HG03378 (cell line): ENCODE results near the gene LRMDA.

Experiments used
- ATAC-seq: cut with Tn5 transposase; IDR thresholded peaks from one replicate; pipeline ENCODE4 v1.9.1; 2021; ENCODE audit warnings: mild to moderate bottlenecking, moderate library complexity; ENCODE audit not compliant: unreplicated experiment

Gene LRMDA

GRCh38 chr10:75401569-75402485 lies 29.6 kb upstream of the LRMDA start, which contains the start of gene ZNF503:
TSS of gene ZNF503 (minus strand) at chr10:75401764. CDS start at chr10:75401419, 345 bp downstream.
- ATAC-seq, result peak; percentile 46

DNA sequence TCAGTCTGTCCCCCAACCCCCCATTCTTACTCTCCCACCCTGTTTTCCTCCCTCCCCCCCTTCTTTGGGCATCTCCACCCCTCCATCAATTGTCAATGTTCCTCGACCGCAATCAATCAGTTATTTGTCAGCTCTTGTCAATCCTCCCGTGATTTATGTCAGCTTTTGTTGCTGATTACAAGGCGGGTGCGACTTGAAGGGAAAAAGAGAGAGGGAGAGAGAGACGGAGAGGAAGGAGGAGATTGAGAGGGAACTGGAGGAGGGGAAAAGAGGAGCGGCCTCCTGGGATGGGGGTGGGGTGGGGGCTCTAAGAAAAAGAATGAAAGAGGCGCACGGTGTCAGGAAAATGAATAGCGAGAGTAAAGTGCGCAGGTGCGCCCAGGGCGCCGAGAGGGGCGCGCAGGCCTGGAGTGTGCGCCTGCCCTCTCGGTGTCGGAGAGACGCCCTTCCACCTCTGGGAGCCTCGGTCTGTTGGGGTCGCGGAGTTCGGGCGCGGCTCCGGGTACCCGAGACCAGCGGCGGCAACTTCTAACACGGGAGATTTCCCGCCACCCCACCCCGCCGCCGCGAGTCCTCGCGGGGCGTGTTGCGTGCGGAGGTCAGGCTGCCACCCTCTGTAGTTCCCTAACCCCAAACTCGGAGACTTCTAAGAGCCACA lies 28.8 kb upstream of the LRMDA start:
- ATAC-seq, result no peak

GRCh38 chr10:75403144-75403938 lies 28.1 kb upstream of the LRMDA start:
- no peak for ATAC-seq

DNA sequence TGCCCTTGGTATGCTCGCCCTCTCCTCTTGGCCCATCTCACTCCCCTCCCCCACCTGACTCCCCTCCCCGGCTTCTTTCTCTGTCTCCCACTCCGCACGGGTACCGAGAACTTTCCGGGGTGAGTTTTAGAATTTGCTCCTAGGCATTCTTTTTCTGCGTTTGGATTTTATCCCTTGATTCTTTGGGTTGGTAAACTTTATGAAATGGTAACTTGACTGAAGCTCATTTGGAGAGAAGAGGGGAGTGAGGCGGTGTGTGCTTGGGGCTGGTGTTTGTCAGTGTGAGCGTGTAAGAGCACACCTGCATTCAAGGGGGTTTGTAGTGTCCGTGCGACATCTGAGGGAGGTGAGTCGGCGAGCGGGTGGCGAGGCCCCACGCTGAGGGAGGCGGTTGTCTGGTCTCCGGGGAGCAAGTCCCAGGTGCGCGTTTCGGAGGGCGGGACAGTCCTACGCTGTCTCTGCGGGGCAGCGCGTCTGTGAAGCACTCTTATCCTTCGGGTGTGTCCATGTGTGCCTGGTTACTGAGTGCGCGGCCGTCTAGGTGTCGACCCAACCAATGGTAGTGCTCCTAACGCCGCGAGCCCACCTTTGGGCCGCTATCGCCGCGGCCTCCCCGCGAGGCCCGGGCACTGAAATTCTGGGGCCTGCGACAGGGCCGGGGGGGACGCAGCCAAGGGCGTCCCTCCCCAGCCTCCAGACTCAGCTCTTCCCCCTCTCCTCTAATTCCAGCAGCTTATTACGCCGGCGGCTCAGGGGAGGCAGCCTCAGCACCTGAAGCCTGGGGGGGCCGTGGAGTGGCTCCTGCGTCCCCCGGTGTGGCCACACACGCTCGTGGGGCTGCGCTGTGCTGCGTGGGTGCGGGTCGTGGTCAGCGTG lies 27.2 kb upstream of the LRMDA start:
- ATAC-seq, result no peak

DNA sequence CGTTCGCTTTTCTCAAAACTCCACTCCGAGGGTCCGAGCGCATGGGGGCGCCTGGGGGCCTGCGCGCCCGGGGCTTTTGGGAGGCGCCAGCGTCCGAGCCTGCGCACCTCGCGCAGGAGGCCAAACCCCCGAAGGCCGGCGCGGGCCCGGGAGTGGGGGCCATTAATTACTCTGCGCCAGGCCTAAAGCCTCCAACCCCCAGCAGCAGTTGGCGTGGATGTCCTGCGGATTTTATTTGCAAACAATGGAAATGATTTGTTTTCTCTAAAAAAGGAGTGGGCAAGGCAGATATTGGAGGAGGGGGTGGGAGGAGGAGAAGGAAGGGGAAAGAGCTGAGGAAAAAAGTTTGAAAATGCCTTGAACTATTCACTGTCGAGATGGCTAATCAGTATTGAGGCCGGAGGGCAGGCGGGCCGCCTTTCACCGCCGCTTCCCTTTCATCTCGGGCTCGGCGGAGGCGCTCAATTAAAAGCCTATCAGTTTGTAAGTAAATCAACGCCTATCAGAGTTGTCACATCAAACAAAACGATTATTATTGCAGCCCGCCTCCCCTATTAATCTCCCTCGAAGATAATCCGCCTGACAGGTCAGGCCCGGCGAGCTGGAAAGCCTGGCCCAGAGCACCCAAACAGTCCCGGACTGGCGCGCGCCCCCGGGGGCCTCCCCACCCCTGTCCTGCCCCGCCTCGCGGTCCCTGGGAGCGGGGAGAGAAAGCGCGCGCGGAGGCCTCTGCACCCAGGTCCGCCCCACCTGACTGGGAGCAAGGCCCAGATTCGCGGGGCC lies 26.4 kb upstream of the LRMDA start:
- ATAC-seq, result no peak

GRCh38 chr10:75405598-75406461 lies 25.6 kb upstream of the LRMDA start:
- ATAC-seq, result no peak

DNA sequence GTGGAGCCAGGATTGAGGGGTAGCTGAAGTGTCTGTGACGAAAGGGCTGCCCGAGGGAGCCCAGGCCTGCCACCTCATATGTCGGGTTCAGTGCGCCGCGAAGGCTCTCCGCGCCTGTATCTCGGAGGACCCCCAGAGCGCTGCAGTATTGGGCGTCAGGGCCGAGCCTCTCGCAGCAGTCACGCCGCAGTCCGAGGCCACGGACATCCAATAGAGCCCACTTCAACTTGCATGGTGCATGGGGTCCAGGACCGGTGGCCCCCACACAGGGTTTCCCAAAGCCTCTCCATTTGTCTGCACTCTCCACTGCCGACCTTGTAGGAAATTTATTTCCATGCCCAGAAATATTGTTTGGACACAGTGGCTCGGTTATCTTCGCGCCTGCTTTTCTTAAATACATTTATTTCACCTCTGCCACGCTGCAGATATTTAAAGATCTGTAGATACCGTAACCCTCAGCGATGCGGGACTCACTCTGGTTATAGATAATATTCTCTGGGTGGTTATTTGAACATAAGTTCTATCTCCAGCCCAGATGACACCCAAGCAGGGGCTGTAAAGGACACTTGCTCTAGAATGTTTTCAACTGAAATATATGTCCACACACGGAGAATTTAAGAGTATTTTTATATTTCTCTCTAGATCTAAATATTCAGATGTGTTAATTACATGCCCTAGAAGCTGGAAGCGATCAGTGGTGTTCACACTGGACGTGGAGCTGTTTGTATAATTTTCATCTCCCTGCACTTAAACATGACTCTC lies 24.8 kb upstream of the LRMDA start:
- no peak for ATAC-seq

- ATAC-seq, result no peak
These were observed 24.2 kb upstream of the LRMDA start for GRCh38 chr10:75407224-75407712.

DNA sequence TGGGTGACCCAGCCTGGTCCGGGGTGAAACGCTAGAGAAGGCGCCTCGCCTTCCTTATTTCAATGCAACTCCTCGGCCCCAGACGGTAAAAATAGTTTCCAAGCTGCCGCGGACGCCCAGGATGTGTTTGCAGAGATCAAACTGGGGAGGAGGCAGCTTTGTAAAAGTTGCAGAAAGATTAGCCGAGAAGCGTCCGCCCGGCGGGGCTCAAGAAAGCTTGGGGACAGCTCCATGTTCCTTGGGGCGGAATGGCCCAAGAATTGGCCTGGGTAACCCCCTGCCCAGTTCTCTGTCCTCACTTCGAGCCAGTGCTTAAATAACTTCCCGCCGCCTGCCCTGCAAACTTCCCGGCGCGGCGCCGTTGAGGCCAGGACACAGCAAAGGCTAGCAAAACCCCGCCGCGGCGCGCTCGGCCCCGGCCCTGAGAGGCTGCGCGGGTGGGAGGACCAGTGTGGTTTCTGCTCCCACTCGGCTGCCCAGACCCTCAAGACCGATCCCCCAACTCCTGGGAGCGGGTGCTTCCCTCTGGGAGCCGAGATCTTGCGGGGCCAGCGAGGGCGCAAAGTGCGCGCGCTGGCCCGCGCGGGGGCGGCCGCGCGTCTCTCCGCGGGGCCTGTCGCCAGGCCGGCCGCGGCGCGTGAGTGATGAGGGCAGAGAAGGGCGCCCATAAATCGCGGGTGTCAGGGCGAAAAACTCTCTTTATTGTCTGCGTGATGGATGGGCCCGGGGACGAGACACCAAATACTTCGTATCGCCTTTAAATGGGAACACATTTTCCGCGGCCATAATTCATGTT lies 23.5 kb upstream of the LRMDA start:
- ATAC-seq, result no peak

DNA sequence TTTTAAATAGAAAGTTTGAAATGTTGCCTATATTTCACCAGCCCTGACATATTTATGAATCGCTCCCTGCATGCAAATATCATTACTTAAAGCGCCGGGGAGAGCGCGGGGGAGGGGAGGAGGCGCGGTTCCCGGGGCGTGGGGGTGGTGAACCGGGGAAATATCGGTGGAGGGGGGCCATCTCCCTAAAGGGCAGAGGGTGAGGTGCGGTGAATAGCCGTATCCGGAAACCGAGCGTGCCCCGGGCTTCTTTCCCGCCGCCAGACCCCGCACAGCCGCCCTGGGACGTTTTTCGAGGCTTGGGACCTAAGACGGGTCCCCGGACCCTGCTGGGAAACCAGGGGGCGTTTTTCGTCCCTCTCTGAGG lies 22.9 kb upstream of the LRMDA start:
- ATAC-seq, result no peak

DNA sequence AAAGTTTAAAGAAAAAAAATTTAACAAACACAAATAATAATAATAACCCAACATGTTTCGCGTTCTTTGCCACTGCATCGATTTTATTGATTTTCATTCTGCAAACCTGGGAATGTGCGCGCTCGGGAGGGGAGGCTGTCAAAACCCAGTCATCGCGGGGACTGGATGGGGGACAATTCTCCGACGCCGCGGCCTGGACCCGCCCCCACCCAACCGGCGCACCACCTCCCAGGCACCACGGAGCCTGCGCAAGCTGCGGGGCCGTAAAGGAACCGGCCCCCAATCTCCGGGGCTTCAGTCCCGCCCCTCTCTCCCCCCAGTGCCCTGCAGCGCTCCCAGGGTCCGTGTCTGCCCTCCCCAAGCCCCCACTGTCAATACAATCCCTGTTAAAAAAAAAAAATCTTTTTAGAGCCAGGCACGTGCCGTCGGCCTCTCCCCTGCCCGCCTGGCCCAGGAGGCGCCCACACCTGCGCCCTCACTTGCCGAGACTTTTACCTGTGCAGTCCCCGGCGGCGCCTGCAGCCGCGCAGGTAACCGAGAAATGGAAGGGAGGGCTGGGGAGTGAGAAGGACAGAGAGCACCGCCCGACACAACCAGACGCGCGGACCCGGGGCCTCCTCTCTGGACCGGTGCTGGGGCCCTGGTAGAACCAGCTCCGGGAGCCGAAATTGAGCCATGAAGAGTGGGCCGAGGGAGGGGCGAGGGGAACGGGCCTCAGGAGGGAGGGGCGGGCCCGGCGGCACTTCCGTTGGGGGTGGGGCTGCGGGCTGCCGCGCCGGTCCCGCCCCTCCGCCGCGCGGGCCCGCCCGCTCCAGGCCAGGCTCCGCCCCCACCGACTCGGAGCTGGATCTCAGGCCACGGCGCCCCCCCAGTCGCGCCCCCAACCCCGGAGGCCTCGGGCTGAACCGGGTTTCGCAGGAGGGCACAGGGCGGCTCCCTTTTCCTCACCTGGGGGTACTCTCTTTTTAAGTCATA lies 22.2 kb upstream of the LRMDA start:
- no peak for ATAC-seq

GRCh38 chr10:75410132-75411005 lies 21.1 kb upstream of the LRMDA start:
- no peak for ATAC-seq

- no peak for ATAC-seq
These were observed 16.9 kb upstream of the LRMDA start for GRCh38 chr10:75414527-75414926.

DNA sequence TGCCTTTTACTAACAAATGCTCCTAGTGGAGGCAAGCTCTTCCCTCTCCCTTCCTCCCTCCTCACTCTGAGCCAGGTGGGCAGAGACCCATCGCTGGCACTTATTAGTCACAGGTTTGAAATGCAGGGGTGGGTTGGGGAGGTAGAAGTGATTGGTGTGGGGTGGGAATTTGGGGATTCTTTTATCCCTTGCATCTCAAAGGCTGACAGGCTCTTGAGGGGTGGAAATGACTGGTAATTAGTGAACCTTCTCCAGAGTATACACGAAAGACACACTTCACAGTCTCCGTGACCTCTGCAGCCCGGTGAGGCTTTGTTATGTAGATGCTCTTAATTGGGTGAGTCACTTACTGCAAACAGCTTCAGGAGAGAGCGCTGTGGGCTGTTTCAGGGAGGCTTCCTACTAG lies 13.9 kb upstream of the LRMDA start:
- ATAC-seq, result no peak

DNA sequence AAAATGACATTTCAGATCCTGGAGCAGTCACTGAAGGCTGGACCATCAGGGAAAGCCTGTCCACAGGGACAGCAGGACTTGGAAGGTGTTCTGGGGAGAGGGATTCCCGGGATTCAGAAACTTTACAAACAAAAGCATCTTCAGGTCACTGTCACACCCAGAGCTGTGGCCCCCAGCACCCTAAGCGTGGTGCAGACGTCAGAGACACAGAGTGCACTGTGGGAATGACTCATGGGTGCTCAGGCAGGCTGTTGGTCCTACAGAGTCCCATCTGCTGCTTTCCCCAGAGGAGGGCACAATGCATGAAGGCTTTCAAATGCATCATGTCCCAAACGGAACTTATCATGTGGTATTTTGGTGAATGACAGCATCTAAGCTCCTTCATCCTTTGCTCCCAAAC lies 13.1 kb upstream of the LRMDA start:
- ATAC-seq, result no peak
